OCI-LY7 (cell line): ENCODE measurements around the gene LIN7A. TPM values are rescaled to one million over a fixed set of nuclear protein-coding genes. Genes with fewer than 3 reads are reported as not detected.

Source experiments
- BruUV-seq: library from RNA; stranded (reverse); fragments of 400-500 nt; replicated peaks from 2 replicates; lab custom pipeline; 2021; lab: Mats Ljungman, UMichigan
- CTCF ChIA-PET: fragments of 300-600 bp; sonication (Branson Sonifier 250); formaldehyde crosslinking; loops from one replicate; lab custom pipeline; 2022; ENCODE audit warnings: antibody characterized with exemption; ENCODE audit not compliant: unreplicated experiment; lab: Charles Lee
- POLR2A ChIA-PET: fragments of 300-600 bp; sonication (Branson Sonifier 250); formaldehyde crosslinking; loops from one replicate; lab custom pipeline; 2022; ENCODE audit warnings: antibody characterized with exemption; lab: Charles Lee
- DNase-seq: peaks from one replicate; pipeline ENCODE4 v3.0.0-alpha.2; 2015; ENCODE audit warnings: low spot score
- H2AFZ ChIP-seq: fragments of 200-600 bp; sonication (generic), shearing (Covaris generic); 2 replicates; pipeline ENCODE4 v1.6.1; 2014; ENCODE audit warnings: mild to moderate bottlenecking, antibody characterized with exemption, low read length, moderate library complexity
- H3K27ac ChIP-seq: fragments of 200-600 bp; sonication (generic); 2 replicates; pipeline ENCODE4 v1.5.1; 2014; ENCODE audit warnings: mixed run types, low read depth, mild to moderate bottlenecking, moderate library complexity, low read length, inconsistent platforms; ENCODE audit not compliant: poor library complexity, severe bottlenecking
- H3K36me3 ChIP-seq: fragments of 200-600 bp; sonication (generic); 2 replicates; pipeline ENCODE4 v1.6.1; 2014; ENCODE audit warnings: mild to moderate bottlenecking, antibody characterized with exemption, low read length, moderate library complexity, mixed read lengths; ENCODE audit not compliant: insufficient read depth
- H3K4me1 ChIP-seq: fragments of 200-600 bp; sonication (generic); 2 replicates; pipeline ENCODE4 v1.5.1; 2014; ENCODE audit warnings: mild to moderate bottlenecking, low read length; ENCODE audit not compliant: insufficient read depth, poor library complexity, severe bottlenecking
- H3K4me2 ChIP-seq: fragments of 200-600 bp; sonication (generic); 2 replicates; pipeline ENCODE4 v1.6.1; 2014; ENCODE audit warnings: mild to moderate bottlenecking, low read length
- H3K4me3 ChIP-seq: fragments of 200-600 bp; sonication (generic); 2 replicates; pipeline ENCODE4 v1.5.1; 2014; ENCODE audit warnings: mild to moderate bottlenecking, low read depth, low read length; ENCODE audit not compliant: poor library complexity, severe bottlenecking
- H3K79me2 ChIP-seq: fragments of 200-600 bp; sonication (generic); 2 replicates; pipeline ENCODE4 v1.6.1; 2016; ENCODE audit warnings: low read depth, mild to moderate bottlenecking, low read length, moderate library complexity, mixed read lengths; ENCODE audit not compliant: insufficient read depth
- H3K9me2 ChIP-seq: fragments of 200-600 bp; sonication (generic); 2 replicates; pipeline ENCODE4 v1.6.1; 2016; ENCODE audit warnings: mild to moderate bottlenecking, low read length, mixed read lengths; ENCODE audit not compliant: insufficient read depth
- H3K9me3 ChIP-seq: fragments of 200-600 bp; sonication (generic); 2 replicates; pipeline ENCODE4 v1.6.1; 2014; ENCODE audit warnings: mild to moderate bottlenecking, mixed run types, low read length, mixed read lengths
- H4K20me1 ChIP-seq: fragments of 200-600 bp; sonication (generic); 2 replicates; pipeline ENCODE4 v1.6.1; 2014; ENCODE audit warnings: mild to moderate bottlenecking, antibody characterized with exemption, low read length, moderate library complexity, mixed read lengths; ENCODE audit not compliant: insufficient read depth
- CTCF ChIP-seq: fragments of 200-600 bp; sonication (generic); conservative IDR thresholded peaks from 2 replicates; pipeline ENCODE4 v1.5.1; 2014; ENCODE audit warnings: mild to moderate bottlenecking, antibody characterized with exemption, low read length, moderate library complexity, mixed read lengths
- EZH2phosphoT487 ChIP-seq: fragments of 200-600 bp; sonication (generic); IDR thresholded peaks from 2 replicates; pipeline ENCODE4 v1.6.1; 2018; ENCODE audit warnings: low read depth, borderline replicate concordance, mild to moderate bottlenecking, mixed run types, antibody characterized with exemption, low read length, moderate library complexity, mixed read lengths
- intact Hi-C: fragments of 100-400 bp; cut with micrococcal nuclease; formaldehyde crosslinking; loops from one replicate; pipeline ENCODE4 v1.10.0; 2022; ENCODE audit not compliant: unreplicated experiment
- total RNA-seq, 2 experiments: library from RNA; depleted of rRNA in 1 of 2; stranded (reverse); fragments of >200 nt in 1 of 2; shearing (Covaris generic) in 1 of 2; gene quantifications; 2 replicates each; pipeline ENCODE4 v1.2.3, GENCODE V29; 2014 to 2022

LIN7A gene
- total RNA-seq, 2 experiments from 2014 or later = 0.61 TPM; not detected in 1

DNA sequence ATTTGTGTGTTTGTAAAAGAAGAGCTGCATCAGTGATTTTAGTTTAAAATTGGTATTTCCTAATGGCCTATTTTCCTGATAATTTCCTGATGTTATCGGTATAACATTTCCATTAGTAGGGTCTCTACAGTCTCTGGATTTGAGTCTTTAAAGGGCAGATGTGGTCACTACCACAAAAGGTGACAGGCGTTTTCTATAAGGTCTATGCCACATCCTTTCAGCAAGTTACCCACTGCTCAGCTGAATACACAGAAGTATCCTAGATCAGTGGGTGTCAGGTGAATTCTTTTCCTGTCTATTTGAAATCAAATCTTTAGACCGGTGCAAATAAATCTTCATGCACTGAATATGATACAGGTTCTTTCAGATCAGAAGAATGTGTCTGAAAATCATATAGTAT lies 90.2 kb downstream of the LIN7A start:
- Histone ChIP-seq H3K27ac (no peak overlapping the region), H3K9me3 (no peaks in the 10 kb centered on the region), H2AFZ (no peak overlapping the region), H4K20me1 (no peaks in the 10 kb centered on the region), H3K36me3 (no peaks in the 10 kb centered on the region), H3K79me2 (no peaks in the 10 kb centered on the region), H3K4me1 (no peaks in the 10 kb centered on the region), H3K4me3 (no peak overlapping the region), H3K9me2 (no peaks in the 10 kb centered on the region), H3K4me2 (no peak overlapping the region)
- intact Hi-C loops = no loop called here
- ChIA-PET CTCF (no interaction called here), POLR2A (no interaction called here)
- no peak for DNase-seq
- no TSS peak for BruUV-seq
- TF ChIP-seq CTCF (no peak), EZH2phosphoT487 (no peak)

DNA sequence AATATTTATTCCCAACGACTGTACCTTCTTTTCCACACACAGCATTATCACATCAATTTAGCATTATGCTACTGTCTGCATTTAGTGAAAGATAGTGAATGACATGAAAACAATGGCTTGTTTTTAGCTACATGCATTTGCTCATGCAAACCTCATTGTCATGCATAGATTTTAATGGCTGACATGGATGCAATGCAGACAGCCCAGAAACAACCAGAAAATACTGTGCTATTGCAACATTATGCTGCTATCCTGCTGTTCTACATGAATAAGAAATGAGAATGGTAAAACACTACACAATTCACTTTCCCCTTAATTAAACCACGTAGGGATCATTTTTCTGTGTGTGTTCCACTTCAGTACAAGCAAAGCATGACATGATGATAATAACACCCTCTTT lies 90.8 kb downstream of the LIN7A start:
- H4K20me1 ChIP-seq = no peaks in the 10 kb centered on the region
- TF ChIP-seq EZH2phosphoT487 (no peak), CTCF (no peak)
- H2AFZ ChIP-seq = no peak overlapping the region
- H3K4me1 ChIP-seq = no peaks in the 10 kb centered on the region
- ChIA-PET POLR2A (no interaction called here), CTCF (no interaction called here)
- H3K9me3 ChIP-seq = no peaks in the 10 kb centered on the region
- no peaks in the 10 kb centered on the region for H3K79me2 ChIP-seq
- no peaks in the 10 kb centered on the region for H3K9me2 ChIP-seq
- no peak overlapping the region for H3K4me3 ChIP-seq
- intact Hi-C loops = no loop called here
- H3K4me2 ChIP-seq = no peak overlapping the region
- BruUV-seq = no TSS peak
- H3K27ac ChIP-seq = no peak overlapping the region
- DNase-seq = no peak
- no peaks in the 10 kb centered on the region for H3K36me3 ChIP-seq

DNA sequence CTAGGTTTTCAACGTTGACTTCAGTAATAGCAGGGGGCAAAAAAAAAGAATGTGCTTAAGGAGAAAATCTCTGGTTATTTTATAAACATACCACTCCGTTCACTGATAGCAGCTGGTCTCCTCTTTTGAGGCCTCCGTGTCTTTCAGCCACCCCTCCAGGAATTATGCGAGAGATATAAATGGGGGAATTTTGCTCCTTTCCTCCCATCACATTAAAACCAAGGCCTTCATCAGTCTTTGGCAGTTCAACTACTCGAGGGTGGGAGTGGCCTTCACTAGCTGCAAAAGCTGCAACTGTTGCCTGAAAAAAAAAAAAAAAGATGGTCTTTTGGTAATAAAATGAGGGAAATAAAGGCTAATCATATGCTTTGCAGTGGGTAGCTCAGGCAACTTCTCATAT lies 92.1 kb downstream of the LIN7A start:
- ChIA-PET POLR2A (interaction anchor here (0.9 to 1.2 kb wide), 5 partner anchors 13 to 44 kb away, joined by 3 to 7 read pairs (median 3); no protein-coding TSS in a partner anchor), CTCF (no interaction called here)
- Histone ChIP-seq H3K4me3 (no peak overlapping the region), H3K9me3 (no peaks in the 10 kb centered on the region), H3K9me2 (no peaks in the 10 kb centered on the region), H3K4me2 (no peak overlapping the region), H3K27ac (no peak overlapping the region), H3K4me1 (no peaks in the 10 kb centered on the region), H4K20me1 (no peaks in the 10 kb centered on the region), H3K36me3 (no peaks in the 10 kb centered on the region), H3K79me2 (no peaks in the 10 kb centered on the region), H2AFZ (no peak overlapping the region)
- no TSS peak for BruUV-seq
- TF ChIP-seq CTCF (no peak), EZH2phosphoT487 (no peak)
- intact Hi-C loops = no loop called here
- DNase-seq = no peak
